NCI-H1092 treated with DMSO at 0.1 percent for 48 hours (cell line): ENCODE results near the gene OTUD1.
"Not testable (repeated sequence)": the region's sequence is repeated elsewhere in the genome, so short reads cannot be mapped to it uniquely, and the experiment has no call there.

ENCODE experiments used
- DNase-seq: peaks from one replicate; lab custom pipeline; 2025; lab: John Stamatoyannopoulos, UW

The OTUD1 gene

GRCh38 chr10:23438547-23439451, at the start of gene OTUD1:
TSS of gene OTUD1 (plus strand) at chr10:23439075. CDS start at chr10:23439458, 383 bp downstream.
- DNase-seq: peak; percentile 40

DNA sequence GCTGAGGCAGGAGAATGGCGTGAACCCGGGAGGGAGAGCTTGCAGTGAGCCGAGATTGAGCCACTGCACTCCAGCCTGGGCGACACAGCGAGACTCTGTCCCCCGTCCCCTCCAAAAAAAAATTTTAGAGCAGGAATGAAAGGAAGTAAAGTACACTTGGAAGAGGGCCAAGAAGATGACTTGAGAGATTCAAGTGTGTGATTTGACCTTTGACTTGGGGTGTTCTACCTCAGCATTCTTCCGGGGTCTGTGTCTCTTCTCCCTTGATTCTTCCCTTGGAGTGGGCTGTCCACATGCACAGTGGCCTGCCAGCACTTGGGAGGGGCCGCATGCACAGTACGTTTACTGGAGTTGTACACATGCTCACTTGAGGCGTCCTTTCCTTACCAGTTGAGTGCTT, 48.5 kb upstream of the OTUD1 start:
- DNase-seq: not testable (repeated sequence)

DNA sequence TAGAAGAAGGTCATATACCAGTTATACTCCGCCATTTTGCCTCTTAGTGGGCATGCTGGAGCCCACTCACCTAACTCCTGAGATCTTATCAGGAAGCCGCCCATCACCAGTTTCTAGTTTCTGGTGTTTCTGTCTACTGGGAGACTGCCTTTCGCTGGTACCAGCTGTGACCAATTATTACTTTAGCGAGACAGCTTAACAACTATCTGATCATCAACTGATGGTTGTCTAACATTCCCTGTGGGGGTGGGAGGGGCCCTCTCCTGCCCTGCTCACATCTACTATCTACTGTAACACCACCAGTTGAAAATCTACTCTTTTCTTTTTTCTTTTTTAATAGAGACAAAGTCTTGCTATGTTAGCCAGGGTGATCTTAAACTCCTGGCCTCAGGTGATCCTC, 48.1 kb upstream of the OTUD1 start:
- no peak for DNase-seq

GRCh38 chr10:23391821-23392220, 47.1 kb upstream of the OTUD1 start:
- no peak for DNase-seq

DNA sequence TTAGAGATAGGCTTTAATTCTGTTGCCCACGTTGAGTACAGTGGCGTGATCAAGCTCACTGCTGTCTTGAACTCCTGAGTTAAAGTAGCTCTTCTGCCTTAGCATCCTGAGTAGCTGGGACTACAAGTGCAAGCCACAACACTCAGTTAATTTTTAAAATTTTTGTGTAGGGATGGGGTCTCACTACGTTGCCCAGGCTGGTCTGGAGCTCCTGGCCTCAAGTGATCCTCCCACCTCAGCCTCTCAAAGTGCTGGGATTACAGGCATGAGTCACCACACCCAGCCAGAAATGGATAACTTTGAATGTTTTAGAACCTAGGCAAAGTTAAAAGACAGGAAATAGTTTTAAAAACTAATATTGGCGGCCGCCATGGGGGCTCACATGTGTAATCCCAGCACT, 43.9 kb upstream of the OTUD1 start:
- no peak for DNase-seq

DNA sequence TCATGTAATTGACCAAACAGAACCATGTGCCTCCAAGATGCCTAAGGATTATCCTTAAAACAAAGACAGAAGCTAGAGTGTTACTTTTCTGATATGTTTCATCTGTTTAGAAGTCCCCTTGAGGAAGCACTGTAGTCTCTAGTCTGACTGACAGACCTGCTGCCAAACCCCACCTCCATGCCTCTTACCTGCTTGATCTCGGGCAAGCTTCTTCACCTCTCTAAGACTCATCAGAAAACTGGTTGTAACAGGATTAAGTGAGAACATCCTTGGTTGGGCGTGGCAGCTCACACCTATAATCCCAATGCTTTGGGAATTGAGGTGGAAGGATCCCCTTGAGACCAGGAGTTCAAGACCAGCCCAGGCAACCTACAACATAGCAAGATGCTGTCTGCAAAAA, 42.2 kb upstream of the OTUD1 start:
- DNase-seq: no peak

DNA sequence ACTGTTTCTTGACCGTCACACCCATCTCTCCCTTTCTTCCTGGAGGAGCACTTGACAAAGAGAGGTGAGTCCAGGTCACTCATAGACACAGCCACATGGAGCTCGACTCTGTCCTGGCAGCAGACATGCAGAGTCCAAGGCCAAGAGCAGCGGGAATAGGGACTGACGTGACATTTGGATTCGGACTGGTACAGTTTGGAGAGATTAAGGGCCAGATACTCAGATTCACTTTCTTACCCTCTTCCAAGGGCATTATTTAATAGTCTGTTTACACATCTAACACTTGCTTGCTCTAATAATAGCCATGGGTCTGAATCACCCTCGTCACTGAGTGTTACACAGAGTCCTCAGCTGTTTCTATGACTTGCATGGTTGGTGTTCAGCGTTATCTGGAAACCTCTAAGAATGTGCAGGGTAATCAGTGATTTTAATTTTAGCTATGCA, 39.2 kb upstream of the OTUD1 start:
- DNase-seq: no peak

- no peak for DNase-seq
Measured at GRCh38 chr10:23402856-23403255, 36.0 kb upstream of the OTUD1 start.

GRCh38 chr10:23403278-23403677, 35.6 kb upstream of the OTUD1 start:
- no peak for DNase-seq

DNA sequence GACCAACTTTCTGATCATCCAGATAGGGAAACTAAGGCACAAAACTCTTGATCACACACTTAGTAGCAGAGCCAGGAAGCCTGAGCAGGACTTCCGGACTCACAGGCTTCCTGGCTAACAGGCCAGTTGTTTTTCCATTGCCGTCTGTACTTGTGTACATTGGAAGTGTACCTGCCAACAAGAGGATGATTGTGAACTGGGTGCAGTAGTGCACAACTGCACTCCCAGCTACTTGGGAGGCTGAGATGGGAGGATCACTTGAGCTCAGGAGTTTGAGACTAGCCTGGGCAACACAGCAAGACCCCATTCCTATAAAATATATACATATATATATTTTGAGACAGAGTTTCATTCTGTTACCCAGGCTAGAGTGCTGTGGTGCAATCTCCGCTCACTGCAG, 35.2 kb upstream of the OTUD1 start:
- no peak for DNase-seq

DNA sequence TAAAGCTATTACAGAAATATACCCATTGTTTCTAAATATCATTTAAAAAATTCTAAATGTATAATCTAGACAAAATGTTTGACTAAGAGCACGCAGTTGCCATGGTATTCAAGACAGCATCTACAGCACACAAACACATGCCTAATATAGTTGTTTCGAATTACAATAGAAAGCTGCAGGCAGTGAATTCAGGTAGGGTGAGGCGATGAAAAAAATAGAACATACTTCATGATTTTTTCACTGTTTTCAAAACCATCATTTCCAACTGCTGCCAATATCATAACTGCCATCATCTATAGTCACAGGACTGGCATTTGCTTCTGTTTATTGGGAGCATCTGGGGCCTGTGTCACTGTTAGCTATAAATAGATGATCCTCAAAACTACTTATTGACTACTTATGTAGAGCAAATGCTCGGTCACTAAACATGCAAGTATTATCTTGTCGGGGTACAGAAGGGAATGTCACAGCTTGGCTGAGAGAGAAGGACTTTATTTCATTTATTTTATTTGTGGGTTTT, 34.4 kb upstream of the OTUD1 start:
- DNase-seq: no peak

- DNase-seq: no peak
Measured at GRCh38 chr10:23405540-23405939, 33.3 kb upstream of the OTUD1 start.

DNA sequence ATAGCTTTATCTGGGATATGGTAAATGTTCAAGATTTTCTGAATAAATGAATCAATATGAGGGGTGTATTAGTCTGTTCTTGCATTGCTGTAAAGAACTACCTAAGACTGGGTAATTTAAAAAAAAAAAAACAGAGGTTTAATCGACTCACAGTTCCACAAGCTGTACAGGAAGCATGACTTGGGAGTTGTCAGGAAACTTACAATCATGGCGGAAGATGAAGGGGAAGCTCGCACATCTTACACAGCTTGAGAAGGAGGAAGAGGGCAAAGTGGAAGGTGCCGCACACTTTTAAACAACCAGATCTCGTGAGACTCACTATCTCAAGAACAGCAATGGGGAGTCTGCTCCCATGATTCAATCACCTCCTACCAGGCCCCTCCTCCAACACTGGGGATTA, 32.5 kb upstream of the OTUD1 start:
- DNase-seq: no peak

- DNase-seq: no peak
Measured at GRCh38 chr10:23408330-23408976, 30.4 kb upstream of the OTUD1 start.

GRCh38 chr10:23412223-23412622, 26.7 kb upstream of the OTUD1 start:
- DNase-seq: no peak

- no peak for DNase-seq
Measured at GRCh38 chr10:23413629-23414089, 25.2 kb upstream of the OTUD1 start.

DNA sequence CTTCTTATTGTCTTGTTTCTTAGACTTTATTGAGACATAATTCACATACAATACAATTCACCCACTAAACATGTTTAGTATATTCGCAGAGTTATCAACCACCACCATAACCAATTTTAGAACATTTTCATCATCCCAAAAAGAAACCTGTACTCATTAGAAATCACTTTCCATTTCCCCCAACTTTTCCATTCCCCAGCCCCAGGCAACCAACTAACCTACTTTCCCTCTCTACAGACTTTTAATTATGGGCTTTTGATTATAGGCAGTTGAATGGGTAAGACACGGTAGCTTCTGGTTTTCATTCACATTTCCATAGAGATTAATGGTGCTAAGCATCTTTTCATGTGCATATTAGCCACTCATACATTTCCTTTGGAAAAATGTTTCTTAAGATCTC, 24.2 kb upstream of the OTUD1 start:
- no peak for DNase-seq

- DNase-seq: no peak
Measured at GRCh38 chr10:23417254-23417653, 21.6 kb upstream of the OTUD1 start.

GRCh38 chr10:23418051-23418681, 20.7 kb upstream of the OTUD1 start:
- DNase-seq: no peak

DNA sequence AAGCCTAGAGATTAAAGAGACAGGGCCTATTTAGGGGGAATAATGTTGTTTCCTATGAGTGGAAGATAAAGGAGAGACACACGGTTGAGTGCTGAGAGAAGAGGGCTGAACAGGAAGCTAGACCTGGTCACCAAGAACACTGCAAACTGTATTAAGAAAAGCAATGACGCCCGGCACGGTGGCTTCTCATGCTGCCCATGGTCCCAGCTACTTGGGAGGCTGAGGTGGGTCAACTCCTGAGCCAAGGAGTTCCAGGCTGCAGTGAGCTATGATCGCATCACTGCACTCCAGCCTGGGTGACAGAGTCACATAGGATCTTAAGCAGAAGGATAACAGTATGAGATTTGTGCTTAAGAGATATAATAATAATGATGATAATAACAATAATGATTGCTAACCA, 19.7 kb upstream of the OTUD1 start:
- no peak for DNase-seq

DNA sequence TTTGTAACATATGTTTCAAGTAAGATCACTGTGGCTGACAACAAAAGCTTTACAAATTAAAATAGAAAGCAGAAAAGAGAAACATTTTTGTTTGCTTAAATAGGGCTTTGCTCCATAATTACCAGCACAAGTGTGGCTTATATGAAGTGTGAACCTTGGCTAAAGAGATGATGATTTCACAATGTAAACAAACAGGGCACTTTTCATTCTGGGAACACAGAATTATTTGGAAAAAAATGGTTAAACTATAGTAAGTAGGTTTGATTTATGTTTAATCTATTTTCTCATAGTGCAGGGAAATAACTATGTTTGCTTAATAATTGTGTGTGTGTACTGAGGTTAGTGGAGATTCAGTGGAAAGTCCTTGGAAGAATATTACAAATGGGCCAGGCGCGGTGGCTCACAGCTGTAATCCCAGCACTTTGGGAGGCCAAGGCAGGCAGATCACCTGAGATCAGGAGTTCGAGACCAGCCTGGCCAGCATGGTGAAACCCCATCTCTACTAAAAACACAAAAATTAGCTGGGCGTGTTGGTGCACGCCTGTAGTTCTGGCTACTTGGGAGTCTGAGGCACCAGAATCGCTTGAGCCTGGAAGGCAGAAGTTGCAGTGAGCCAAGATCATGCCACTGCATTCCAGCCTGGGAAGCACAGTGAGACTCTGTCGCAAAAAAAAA, 19.1 kb upstream of the OTUD1 start:
- DNase-seq: no peak

DNA sequence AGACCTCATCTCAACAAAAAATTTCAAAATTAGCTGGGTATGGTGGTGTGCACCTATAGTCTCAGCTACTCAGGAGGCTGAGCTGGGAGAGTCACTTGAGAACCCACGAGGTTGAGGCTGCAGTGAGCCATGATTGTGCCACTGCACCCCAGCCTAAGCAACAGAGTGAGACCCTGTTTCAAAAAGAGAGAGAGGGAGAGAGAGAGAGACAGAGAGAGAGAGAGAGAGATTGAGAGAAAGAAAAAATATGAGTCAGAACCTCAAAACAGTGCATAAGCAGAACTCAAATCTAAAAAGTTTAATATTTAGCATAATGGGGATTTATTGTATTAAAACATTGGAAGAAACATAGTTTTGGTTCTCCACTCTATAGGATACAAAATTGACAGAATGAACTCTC, 17.5 kb upstream of the OTUD1 start:
- no peak for DNase-seq
